GM23338 (cell line): ENCODE measurements around the gene RAB30. TPM values are rescaled to one million over a fixed set of nuclear protein-coding genes. Genes with fewer than 3 reads are reported as not detected.

Source experiments
- ATAC-seq: fragments of 200-7000 bp; cut with Tn5 transposase; 3 replicates; pipeline ENCODE4 v1.9.1; 2020
- DNase-seq: peaks from one replicate; pipeline ENCODE4 v3.0.0-alpha.2; 2015; ENCODE audit warnings: low spot score
- H2AFZ ChIP-seq: fragments of 200-600 bp; sonication (generic); 2 replicates; pipeline ENCODE4 v1.8.0; 2016; ENCODE audit warnings: antibody characterized with exemption, mild to moderate bottlenecking, moderate library complexity
- H3F3A ChIP-seq: fragments of 200-600 bp; sonication (generic); replicated peaks from 2 replicates; pipeline ENCODE4 v1.8.0; 2017; ENCODE audit warnings: antibody characterized with exemption, mixed run types, low read depth
- H3K27ac ChIP-seq: fragments of 200-600 bp; sonication (generic); 2 replicates; pipeline ENCODE4 v1.6.1; 2016; ENCODE audit warnings: low read depth
- H3K27me3 ChIP-seq: fragments of 200-600 bp; sonication (generic); 2 replicates; pipeline ENCODE4 v1.8.0; 2016; ENCODE audit warnings: mild to moderate bottlenecking, mixed run types, moderate library complexity; ENCODE audit not compliant: insufficient read depth
- H3K36me3 ChIP-seq: fragments of 200-600 bp; sonication (generic); 2 replicates; pipeline ENCODE4 v1.8.0; 2016; ENCODE audit warnings: mild to moderate bottlenecking; ENCODE audit not compliant: insufficient read depth
- H3K4me1 ChIP-seq: fragments of 200-600 bp; sonication (generic); 2 replicates; pipeline ENCODE4 v1.8.0; 2016; ENCODE audit warnings: mild to moderate bottlenecking, moderate library complexity; ENCODE audit not compliant: insufficient read depth
- H3K4me2 ChIP-seq: fragments of 200-600 bp; sonication (generic); 2 replicates; pipeline ENCODE4 v1.7.1; 2017; ENCODE audit warnings: mixed run types
- H3K4me3 ChIP-seq: fragments of 200-600 bp; sonication (generic); 2 replicates; pipeline ENCODE4 v1.6.1; 2016; ENCODE audit warnings: mixed run types
- H3K79me2 ChIP-seq: fragments of 200-600 bp; sonication (generic); replicated peaks from 2 replicates; pipeline ENCODE4 v1.8.0; 2017; ENCODE audit warnings: mild to moderate bottlenecking; ENCODE audit not compliant: insufficient read depth
- H3K9me2 ChIP-seq: fragments of 200-600 bp; sonication (generic); 2 replicates; pipeline ENCODE4 v1.8.0; 2017; ENCODE audit not compliant: insufficient read depth
- H4K20me1 ChIP-seq: fragments of 200-600 bp; sonication (generic); replicated peaks from 2 replicates; pipeline ENCODE4 v1.8.0; 2017; ENCODE audit warnings: mild to moderate bottlenecking; ENCODE audit not compliant: insufficient read depth
- H3K27ac Mint-ChIP-seq: 2 replicates; pipeline ENCODE4 v1.8.0; 2020; ENCODE audit warnings: inconsistent platforms, mild to moderate bottlenecking, moderate library complexity, mixed read lengths
- H3K27me3 Mint-ChIP-seq: 3 replicates; pipeline ENCODE4 v1.8.0; 2022; ENCODE audit warnings: low read depth, mild to moderate bottlenecking, moderate library complexity, mixed read lengths, inconsistent platforms; ENCODE audit not compliant: insufficient read depth, poor library complexity
- H3K36me3 Mint-ChIP-seq: 3 replicates; pipeline ENCODE4 v1.8.0; 2021; ENCODE audit warnings: low read depth, mild to moderate bottlenecking, inconsistent platforms, moderate library complexity, mixed read lengths
- H3K4me1 Mint-ChIP-seq: 3 replicates; pipeline ENCODE4 v1.8.0; 2020; ENCODE audit warnings: mild to moderate bottlenecking, inconsistent platforms, mixed read lengths
- H3K4me3 Mint-ChIP-seq: 3 replicates; pipeline ENCODE4 v1.8.0; 2021; ENCODE audit warnings: moderate library complexity, mild to moderate bottlenecking, inconsistent platforms, mixed read lengths
- H3K9me3 Mint-ChIP-seq: 3 replicates; pipeline ENCODE4 v1.8.0; 2020; ENCODE audit warnings: moderate library complexity, mild to moderate bottlenecking, inconsistent platforms, mixed read lengths
- CREB1 ChIP-seq: fragments of 250-450 bp; sonication (Bioruptor Pico); IDR thresholded peaks from 2 replicates; pipeline ENCODE4 v1.5.0; 2020; ENCODE audit warnings: low read depth, mild to moderate bottlenecking, moderate library complexity
- CTCF ChIP-seq, 2 experiments: fragments of 200-600 bp in 1 of 2; sonication (generic) in 1 of 2; conservative IDR thresholded peaks; 2 replicates each; pipeline versions ENCODE4 v1.5.1 to v1.6.1; 2016 to 2017; ENCODE audit warnings: antibody characterized with exemption in 2 of 2, low read depth in 2 of 2, mild to moderate bottlenecking in 2 of 2, moderate library complexity in 1 of 2
- EZH2 ChIP-seq: fragments of 200-600 bp; sonication (generic); IDR thresholded peaks from one replicate; pipeline ENCODE4 v1.8.0; 2017; ENCODE audit warnings: antibody characterized with exemption, mild to moderate bottlenecking, low read depth; ENCODE audit not compliant: unreplicated experiment
- JUNB ChIP-seq: IDR thresholded peaks from one replicate; pipeline ENCODE4 v1.6.1; 2016; ENCODE audit warnings: antibody characterized with exemption; ENCODE audit not compliant: unreplicated experiment
- NANOG ChIP-seq: IDR thresholded peaks from 2 replicates; pipeline ENCODE4 v1.6.1; 2016; ENCODE audit warnings: antibody characterized with exemption, borderline replicate concordance
- POLR2AphosphoS5 ChIP-seq: IDR thresholded peaks from 2 replicates; pipeline ENCODE4 v1.6.1; 2016; ENCODE audit warnings: antibody characterized with exemption, low read depth
- REST ChIP-seq: IDR thresholded peaks from one replicate; pipeline ENCODE4 v1.6.1; 2018; ENCODE audit warnings: antibody characterized with exemption; ENCODE audit not compliant: unreplicated experiment
- STAT1 ChIP-seq: IDR thresholded peaks from one replicate; pipeline ENCODE4 v1.6.1; 2016; ENCODE audit warnings: antibody characterized with exemption; ENCODE audit not compliant: unreplicated experiment
- ZNF331 ChIP-seq: fragments of 250-450 bp; sonication (Bioruptor Pico); IDR thresholded peaks from 2 replicates; pipeline ENCODE4 v1.5.0; 2020; ENCODE audit warnings: low read depth, mild to moderate bottlenecking, moderate library complexity
- ZNF462 ChIP-seq: fragments of 250-450 bp; sonication (Bioruptor Pico); IDR thresholded peaks from 2 replicates; pipeline ENCODE4 v1.5.0; 2020; ENCODE audit warnings: mild to moderate bottlenecking, moderate library complexity
- polyA plus RNA-seq: library from polyadenylated mRNA; unstranded; fragments of >200 nt; fragmentation: Nextera tagmentation; extraction: Ambion mirVana; gene quantifications from 2 replicates; pipeline ENCODE4 v1.2.1, GENCODE V29; 2016
- total RNA-seq: library from RNA; depleted of rRNA; stranded (reverse); fragments of >200 nt; shearing (Covaris generic); gene quantifications from 2 replicates; pipeline ENCODE4 v1.2.3, GENCODE V29; 2014
- TF ChIP-seq, protein P1 (sequence below): IDR thresholded peaks from 2 replicates; pipeline ENCODE4 v1.6.1; 2016; ENCODE audit warnings: antibody characterized with exemption

Gene RAB30
- total and polyA plus RNA-seq, 2 experiments from 2014 or later: 3.3 to 6.6 TPM

DNA sequence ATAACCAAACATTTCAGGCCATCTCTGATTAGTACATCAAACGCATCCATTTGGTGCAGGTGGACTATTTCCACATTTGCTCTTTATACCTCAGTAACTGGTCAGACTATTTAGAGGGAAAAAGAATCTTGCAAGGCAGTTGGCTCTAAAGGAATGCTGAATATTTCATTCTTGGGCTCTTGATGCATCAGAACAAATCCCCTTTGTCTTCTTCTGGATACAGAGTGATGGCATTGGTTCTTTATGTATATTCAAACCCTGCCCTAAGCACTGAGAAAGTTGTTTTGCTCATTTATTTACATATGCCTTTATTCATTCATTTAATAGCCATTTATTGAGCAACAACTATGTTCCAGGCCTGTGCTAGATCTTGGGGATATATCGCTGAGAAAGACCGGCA, 31.1 kb upstream of the RAB30 start (continued):
- no peak for TF ChIP-seq REST
- no peak for TF ChIP-seq POLR2AphosphoS5
- no peak for TF ChIP-seq EZH2
- no peak for TF ChIP-seq STAT1
- TF ChIP-seq ZNF331 (CRISPR knock-in tag): no peak
- no peak for TF ChIP-seq CTCF (conservative IDR thresholded peaks at IDR 0.05; ENCODE audit: low read depth in 2 of 2)
- no peak for TF ChIP-seq JUNB
- no peak for TF ChIP-seq CREB1 (CRISPR knock-in tag)
- TF ChIP-seq, protein P1, sequence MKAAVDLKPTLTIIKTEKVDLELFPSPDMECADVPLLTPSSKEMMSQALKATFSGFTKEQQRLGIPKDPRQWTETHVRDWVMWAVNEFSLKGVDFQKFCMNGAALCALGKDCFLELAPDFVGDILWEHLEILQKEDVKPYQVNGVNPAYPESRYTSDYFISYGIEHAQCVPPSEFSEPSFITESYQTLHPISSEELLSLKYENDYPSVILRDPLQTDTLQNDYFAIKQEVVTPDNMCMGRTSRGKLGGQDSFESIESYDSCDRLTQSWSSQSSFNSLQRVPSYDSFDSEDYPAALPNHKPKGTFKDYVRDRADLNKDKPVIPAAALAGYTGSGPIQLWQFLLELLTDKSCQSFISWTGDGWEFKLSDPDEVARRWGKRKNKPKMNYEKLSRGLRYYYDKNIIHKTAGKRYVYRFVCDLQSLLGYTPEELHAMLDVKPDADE: no peak
- no peak for TF ChIP-seq NANOG

- no peaks in the 10 kb centered on the region for H3K27me3 ChIP-seq
- no peak for ATAC-seq
- TF ChIP-seq, protein P1: no peak
- TF ChIP-seq ZNF462 (CRISPR knock-in tag): no peak
- H3F3A ChIP-seq: no peaks in the 10 kb centered on the region
- Mint-ChIP-seq H3K36me3 (no peaks in the 10 kb centered on the region), H3K27ac (no peak overlapping the region), H3K27me3 (no peaks in the 10 kb centered on the region), H3K4me1 (no peaks in the 10 kb centered on the region), H3K9me3 (no peaks in the 10 kb centered on the region), H3K4me3 (no peak overlapping the region)
- H3K79me2 ChIP-seq: no peaks in the 10 kb centered on the region
- H3K36me3 ChIP-seq: no peaks in the 10 kb centered on the region
- no peak overlapping the region for H3K4me2 ChIP-seq
- H2AFZ ChIP-seq: no peak overlapping the region
- no peak overlapping the region for H3K27ac ChIP-seq
- no peaks in the 10 kb centered on the region for H3K4me1 ChIP-seq
- DNase-seq: no peak
- no peaks in the 10 kb centered on the region for H4K20me1 ChIP-seq
- H3K9me2 ChIP-seq: no peaks in the 10 kb centered on the region
- H3K4me3 ChIP-seq: no peak overlapping the region
Observed at GRCh38 chr11:83097429-83098075, 25.9 kb upstream of the RAB30 start.
